ENCODE results near the gene DGKE.

DGKE gene

GRCh38 chr17:56804454-56804853 is 29.5 kb upstream of the DGKE start:
- no peaks in the 10 kb centered on the region for H3K79me2 ChIP-seq (ENCODE audit: insufficient read depth, low read depth)
- H3K27ac ChIP-seq, result no peak overlapping the region
- no peak overlapping the region for H3K4me3 ChIP-seq (IDR thresholded peaks at IDR 0.05; ENCODE audit: insufficient read depth, low read depth, low read length)
- no peak overlapping the region for H3K4me2 ChIP-seq
- H3K4me1 ChIP-seq (ENCODE audit: low read depth, poor library complexity, severe bottlenecking), result peaks cover 3% of the 10 kb centered on the region
- no peak overlapping the region for H2AFZ ChIP-seq (ENCODE audit: low read depth)
- no peak overlapping the region for H3K9ac ChIP-seq
- no peaks in the 10 kb centered on the region for H4K20me1 ChIP-seq (ENCODE audit: insufficient read depth)
- H3K27me3 ChIP-seq (ENCODE audit: insufficient read depth, low read depth), result no peaks in the 10 kb centered on the region
- TF ChIP-seq CTCF (conservative IDR thresholded peaks at IDR 0.05; ENCODE audit: low read depth, low read length), result no peak
- H3K36me3 ChIP-seq (ENCODE audit: insufficient read depth), result no peaks in the 10 kb centered on the region

- no peak for TF ChIP-seq CTCF (conservative IDR thresholded peaks at IDR 0.05; ENCODE audit: low read depth, low read length)
- no peak overlapping the region for H3K9ac ChIP-seq
- no peak overlapping the region for H3K4me3 ChIP-seq (IDR thresholded peaks at IDR 0.05; ENCODE audit: insufficient read depth, low read depth, low read length)
- no peaks in the 10 kb centered on the region for H3K27me3 ChIP-seq (ENCODE audit: insufficient read depth, low read depth)
- no peak overlapping the region for H3K27ac ChIP-seq
- no peak overlapping the region for H3K4me2 ChIP-seq
- no peaks in the 10 kb centered on the region for H3K4me1 ChIP-seq (ENCODE audit: low read depth, poor library complexity, severe bottlenecking)
- no peaks in the 10 kb centered on the region for H3K79me2 ChIP-seq (ENCODE audit: insufficient read depth, low read depth)
- no peaks in the 10 kb centered on the region for H3K36me3 ChIP-seq (ENCODE audit: insufficient read depth)
- H4K20me1 ChIP-seq (ENCODE audit: insufficient read depth), result no peaks in the 10 kb centered on the region
- no peak overlapping the region for H2AFZ ChIP-seq (ENCODE audit: low read depth)
Measured at GRCh38 chr17:56806949-56807348, 27.0 kb upstream of the DGKE start.

- H3K36me3 ChIP-seq (ENCODE audit: insufficient read depth), result no peaks in the 10 kb centered on the region
- no peaks in the 10 kb centered on the region for H3K27me3 ChIP-seq (ENCODE audit: insufficient read depth, low read depth)
- no peaks in the 10 kb centered on the region for H3K79me2 ChIP-seq (ENCODE audit: insufficient read depth, low read depth)
- no peaks in the 10 kb centered on the region for H3K4me1 ChIP-seq (ENCODE audit: low read depth, poor library complexity, severe bottlenecking)
- H3K27ac ChIP-seq, result no peak overlapping the region
- H4K20me1 ChIP-seq (ENCODE audit: insufficient read depth), result no peaks in the 10 kb centered on the region
- no peak overlapping the region for H3K4me3 ChIP-seq (IDR thresholded peaks at IDR 0.05; ENCODE audit: insufficient read depth, low read depth, low read length)
- H2AFZ ChIP-seq (ENCODE audit: low read depth), result no peak overlapping the region
- no peak overlapping the region for H3K9ac ChIP-seq
- H3K4me2 ChIP-seq, result no peak overlapping the region
- no peak for TF ChIP-seq CTCF (conservative IDR thresholded peaks at IDR 0.05; ENCODE audit: low read depth, low read length)
Measured at GRCh38 chr17:56807723-56808122, 26.2 kb upstream of the DGKE start.

GRCh38 chr17:56808503-56808902 is 25.4 kb upstream of the DGKE start:
- no peaks in the 10 kb centered on the region for H3K27me3 ChIP-seq (ENCODE audit: insufficient read depth, low read depth)
- no peak overlapping the region for H2AFZ ChIP-seq (ENCODE audit: low read depth)
- no peak overlapping the region for H3K9ac ChIP-seq
- no peaks in the 10 kb centered on the region for H3K36me3 ChIP-seq (ENCODE audit: insufficient read depth)
- H3K4me3 ChIP-seq (IDR thresholded peaks at IDR 0.05; ENCODE audit: insufficient read depth, low read depth, low read length), result no peak overlapping the region
- H3K27ac ChIP-seq, result no peak overlapping the region
- no peak overlapping the region for H3K4me2 ChIP-seq
- H3K79me2 ChIP-seq (ENCODE audit: insufficient read depth, low read depth), result no peaks in the 10 kb centered on the region
- no peaks in the 10 kb centered on the region for H3K4me1 ChIP-seq (ENCODE audit: low read depth, poor library complexity, severe bottlenecking)
- no peak for TF ChIP-seq CTCF (conservative IDR thresholded peaks at IDR 0.05; ENCODE audit: low read depth, low read length)
- H4K20me1 ChIP-seq (ENCODE audit: insufficient read depth), result no peaks in the 10 kb centered on the region
